ENCODE data around the gene UNC45A. TPM values are rescaled to one million over a fixed set of nuclear protein-coding genes. Genes with fewer than 3 reads are reported as not detected.
A peak's percentile ranks its signal among the peaks of the same experiment; 100 is the strongest.

Gene UNC45A
- total and polyA plus RNA-seq, 9 donors: 26.2 to 75.6 (median 53.2) TPM

DNA sequence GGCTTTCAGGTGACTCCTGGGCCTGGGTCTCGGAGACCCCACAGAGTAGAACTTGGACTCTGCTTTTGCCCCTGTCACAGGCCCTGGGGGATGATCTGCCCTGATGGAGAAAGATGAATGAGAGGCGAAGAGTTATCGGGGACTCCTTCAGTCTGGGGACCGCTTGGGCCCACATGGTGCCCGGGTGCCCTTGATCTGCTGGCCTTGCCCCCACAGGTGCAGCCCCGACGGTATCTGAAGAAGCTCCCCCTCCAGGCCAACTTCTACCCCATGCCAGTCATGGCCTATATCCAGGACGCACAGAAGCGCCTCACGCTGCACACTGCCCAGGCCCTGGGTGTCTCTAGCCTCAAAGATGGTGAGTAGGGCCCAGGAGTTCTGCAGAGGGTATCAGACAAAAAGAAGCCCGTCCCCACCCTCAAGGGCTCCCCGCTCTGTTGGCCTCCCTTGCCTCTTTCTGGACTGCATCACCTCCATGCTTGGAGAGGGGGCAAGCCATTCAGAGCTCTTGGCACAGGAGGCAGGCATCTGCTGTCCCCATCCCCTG, 21.6 kb upstream of the UNC45A start:
- Histone ChIP-seq H3K27ac (no peak overlapping the region), H3K27me3 (no peaks in the 10 kb centered on the region), H3K36me3 (no peaks in the 10 kb centered on the region), H3K4me3 (no peak overlapping the region), H3K9me3 (no peaks in the 10 kb centered on the region), H3K4me1 (ENCODE audit: insufficient read depth) (no peaks in the 10 kb centered on the region)
- TF ChIP-seq, protein P1, sequence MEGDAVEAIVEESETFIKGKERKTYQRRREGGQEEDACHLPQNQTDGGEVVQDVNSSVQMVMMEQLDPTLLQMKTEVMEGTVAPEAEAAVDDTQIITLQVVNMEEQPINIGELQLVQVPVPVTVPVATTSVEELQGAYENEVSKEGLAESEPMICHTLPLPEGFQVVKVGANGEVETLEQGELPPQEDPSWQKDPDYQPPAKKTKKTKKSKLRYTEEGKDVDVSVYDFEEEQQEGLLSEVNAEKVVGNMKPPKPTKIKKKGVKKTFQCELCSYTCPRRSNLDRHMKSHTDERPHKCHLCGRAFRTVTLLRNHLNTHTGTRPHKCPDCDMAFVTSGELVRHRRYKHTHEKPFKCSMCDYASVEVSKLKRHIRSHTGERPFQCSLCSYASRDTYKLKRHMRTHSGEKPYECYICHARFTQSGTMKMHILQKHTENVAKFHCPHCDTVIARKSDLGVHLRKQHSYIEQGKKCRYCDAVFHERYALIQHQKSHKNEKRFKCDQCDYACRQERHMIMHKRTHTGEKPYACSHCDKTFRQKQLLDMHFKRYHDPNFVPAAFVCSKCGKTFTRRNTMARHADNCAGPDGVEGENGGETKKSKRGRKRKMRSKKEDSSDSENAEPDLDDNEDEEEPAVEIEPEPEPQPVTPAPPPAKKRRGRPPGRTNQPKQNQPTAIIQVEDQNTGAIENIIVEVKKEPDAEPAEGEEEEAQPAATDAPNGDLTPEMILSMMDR (IDR thresholded peaks at IDR 0.05): no peak
- TF ChIP-seq EP300 (IDR thresholded peaks at IDR 0.05): no peak
- TF ChIP-seq POLR2A (IDR thresholded peaks at IDR 0.05): no peak
- 88 to 93% (median 89%) methylated on average over 12 of the region's 12 CpGs for WGBS, 3 donors
- DNase-seq: no peak
- intact Hi-C loops (cut with DNase I): no loop called here

DNA sequence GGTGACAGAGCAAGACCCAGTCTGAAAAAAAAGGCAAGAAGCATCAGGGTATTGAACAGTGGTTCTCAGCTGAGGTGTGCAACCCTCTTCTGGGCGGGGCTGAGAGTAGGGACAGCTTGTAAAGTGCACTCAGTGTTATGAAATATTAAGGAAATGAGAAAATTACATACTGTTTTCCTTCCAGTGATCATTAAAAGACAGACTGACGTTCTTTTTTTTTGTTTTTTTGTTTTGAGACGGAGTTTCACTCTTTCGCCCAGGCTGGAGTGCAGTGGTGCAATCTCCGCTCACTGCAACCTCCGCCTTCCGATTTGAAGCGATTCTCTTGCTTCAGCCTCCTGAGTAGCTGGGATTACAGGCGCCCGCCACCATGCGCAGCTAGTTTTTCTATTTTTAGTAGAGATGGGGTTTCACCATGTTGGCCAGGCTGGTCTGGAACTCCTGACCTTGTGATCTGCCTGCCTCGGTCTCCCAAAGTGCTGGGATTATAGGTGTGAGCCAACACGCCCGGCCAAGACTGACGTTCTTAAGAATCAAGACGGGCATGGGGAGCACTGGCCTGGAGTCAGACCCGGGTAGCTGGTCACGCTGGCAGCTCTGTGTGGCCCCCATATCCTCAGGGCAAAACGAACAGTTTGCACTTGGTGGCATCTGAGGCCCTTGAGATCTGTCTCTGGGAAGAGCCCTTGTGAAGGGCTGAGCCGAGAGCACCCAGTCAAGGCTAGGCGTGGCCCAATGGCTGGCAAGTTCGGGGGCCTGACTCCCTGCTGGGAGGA, 20.6 kb upstream of the UNC45A start:
- H3K36me3 ChIP-seq: no peaks in the 10 kb centered on the region
- intact Hi-C loops (cut with DNase I): no loop called here
- WGBS, 3 donors: 90 to 92% (median 92%) methylated on average over 22 of the region's 22 CpGs
- H3K4me3 ChIP-seq: no peak overlapping the region
- no peak overlapping the region for H3K27ac ChIP-seq
- H3K4me1 ChIP-seq (ENCODE audit: insufficient read depth): no peaks in the 10 kb centered on the region
- TF ChIP-seq POLR2A (IDR thresholded peaks at IDR 0.05): no peak
- TF ChIP-seq, protein P1 (IDR thresholded peaks at IDR 0.05): no peak
- TF ChIP-seq EP300 (IDR thresholded peaks at IDR 0.05): no peak
- no peaks in the 10 kb centered on the region for H3K9me3 ChIP-seq
- DNase-seq: no peak
- H3K27me3 ChIP-seq: no peaks in the 10 kb centered on the region

DNA sequence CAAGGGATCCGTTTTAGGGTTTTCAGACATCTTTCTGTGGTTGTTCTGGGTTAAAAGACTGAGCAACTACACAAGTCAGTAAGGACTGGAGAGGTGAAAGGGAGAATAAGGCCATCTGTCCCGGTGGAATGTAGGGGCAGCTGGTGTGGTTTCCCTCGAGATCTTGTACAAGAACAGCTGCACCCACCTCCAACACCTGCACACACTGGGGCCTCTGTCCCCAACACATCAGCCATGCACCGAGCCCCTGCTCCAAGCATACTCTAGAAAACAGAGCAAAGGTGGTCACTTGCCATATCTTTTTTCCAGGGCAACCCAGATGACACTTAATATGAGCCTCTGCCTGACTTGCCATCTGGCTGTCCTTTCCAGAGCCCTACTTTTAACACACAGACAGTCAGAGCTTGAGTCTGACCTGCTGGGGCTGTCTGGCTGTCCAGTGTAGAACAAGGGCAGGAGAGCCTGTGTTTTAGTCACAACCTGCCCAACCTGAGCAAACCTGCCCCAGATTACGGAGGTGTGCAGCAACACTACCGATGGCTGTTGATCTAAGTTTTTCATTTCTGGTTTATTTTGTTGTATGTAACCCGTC, 19.8 kb upstream of the UNC45A start:
- 76 to 79% (median 77%) methylated on average over 7 of the region's 7 CpGs for WGBS, 3 donors
- intact Hi-C loops (cut with DNase I): no loop called here
- no peaks in the 10 kb centered on the region for H3K27me3 ChIP-seq
- no peaks in the 10 kb centered on the region for H3K36me3 ChIP-seq
- no peak overlapping the region for H3K27ac ChIP-seq
- H3K4me1 ChIP-seq (ENCODE audit: insufficient read depth): no peaks in the 10 kb centered on the region
- TF ChIP-seq POLR2A (IDR thresholded peaks at IDR 0.05) (no peak), EP300 (IDR thresholded peaks at IDR 0.05) (no peak)
- TF ChIP-seq, protein P1 (IDR thresholded peaks at IDR 0.05): no peak
- no peak overlapping the region for H3K4me3 ChIP-seq
- no peaks in the 10 kb centered on the region for H3K9me3 ChIP-seq
- DNase-seq: no peak

DNA sequence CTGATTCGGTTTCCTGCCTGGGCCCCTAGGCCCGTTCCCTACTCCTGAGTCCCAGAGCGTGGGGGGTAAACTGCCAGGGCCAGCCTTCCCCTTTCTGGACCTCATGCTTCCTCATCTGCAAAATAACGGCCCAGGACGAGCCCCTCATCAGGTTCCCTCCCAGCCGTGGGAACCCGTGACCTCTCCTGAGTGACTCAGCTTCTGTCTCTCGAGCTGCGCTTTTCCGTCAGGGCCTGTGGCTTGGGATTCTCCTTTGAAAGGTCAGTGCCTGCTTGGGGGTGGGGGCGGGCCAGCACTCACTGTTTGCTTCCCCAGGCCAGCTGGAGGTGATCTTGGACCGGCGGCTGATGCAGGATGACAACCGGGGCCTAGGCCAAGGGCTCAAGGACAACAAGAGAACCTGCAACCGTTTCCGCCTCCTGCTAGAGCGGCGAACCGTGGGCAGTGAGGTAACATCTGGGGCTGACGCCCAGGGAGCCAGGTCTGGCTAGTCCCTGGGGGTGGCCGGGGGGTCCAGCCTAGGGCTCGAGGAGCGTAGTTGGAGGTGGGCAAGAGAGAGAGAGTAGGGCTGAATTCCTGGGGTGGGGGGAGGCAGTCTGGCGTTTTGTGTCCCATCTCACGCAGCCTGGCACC, 19.2 kb upstream of the UNC45A start:
- Histone ChIP-seq H3K27me3 (no peaks in the 10 kb centered on the region), H3K4me1 (ENCODE audit: insufficient read depth) (no peaks in the 10 kb centered on the region), H3K4me3 (no peak overlapping the region), H3K9me3 (no peaks in the 10 kb centered on the region), H3K27ac (no peak overlapping the region), H3K36me3 (no peaks in the 10 kb centered on the region)
- intact Hi-C loops (cut with DNase I): no loop called here
- TF ChIP-seq, protein P1 (IDR thresholded peaks at IDR 0.05): no peak
- no peak for TF ChIP-seq EP300 (IDR thresholded peaks at IDR 0.05)
- no peak for TF ChIP-seq POLR2A (IDR thresholded peaks at IDR 0.05)
- peak in 3 of 5 donors; percentile 35 to 55 (median 54) for DNase-seq
- 64 to 71% (median 65%) methylated on average over 25 of the region's 25 CpGs for WGBS, 3 donors

Measured in ovary (tissue), 9 donors.